HG03521 (cell line): Measurements from ENCODE around the gene RGS7.
"Not testable (repeated sequence)": the region's sequence is repeated elsewhere in the genome, so short reads cannot be mapped to it uniquely, and the experiment has no call there.

Experiments used
- ATAC-seq: cut with Tn5 transposase; IDR thresholded peaks from one replicate; pipeline ENCODE4 v1.9.1; 2021; ENCODE audit warnings: mild to moderate bottlenecking, moderate library complexity; ENCODE audit not compliant: unreplicated experiment

The RGS7 gene

GRCh38 chr1:241274693-241275092 is 82.3 kb downstream of the RGS7 start:
- ATAC-seq: no peak

DNA sequence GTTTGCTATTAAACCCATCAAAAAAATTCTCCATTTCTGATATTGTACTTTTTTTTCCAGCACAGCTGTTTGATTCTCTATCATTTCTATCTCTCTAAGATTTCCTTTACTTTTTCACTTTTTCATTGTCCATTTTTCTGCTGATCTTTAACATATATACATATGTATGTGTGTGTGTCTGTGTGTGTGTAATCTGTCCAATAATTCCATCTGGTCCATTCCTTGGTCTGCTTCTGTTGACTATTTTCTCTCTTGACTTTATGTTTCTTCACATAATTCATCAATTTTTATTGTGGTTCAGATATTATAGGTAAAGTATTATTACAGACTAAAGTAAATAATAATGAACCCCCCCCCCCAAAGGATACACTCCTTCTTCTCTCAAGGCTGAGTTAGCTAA is 84.2 kb downstream of the RGS7 start:
- no peak for ATAC-seq

GRCh38 chr1:241271427-241271826 is 85.6 kb downstream of the RGS7 start:
- no peak for ATAC-seq

DNA sequence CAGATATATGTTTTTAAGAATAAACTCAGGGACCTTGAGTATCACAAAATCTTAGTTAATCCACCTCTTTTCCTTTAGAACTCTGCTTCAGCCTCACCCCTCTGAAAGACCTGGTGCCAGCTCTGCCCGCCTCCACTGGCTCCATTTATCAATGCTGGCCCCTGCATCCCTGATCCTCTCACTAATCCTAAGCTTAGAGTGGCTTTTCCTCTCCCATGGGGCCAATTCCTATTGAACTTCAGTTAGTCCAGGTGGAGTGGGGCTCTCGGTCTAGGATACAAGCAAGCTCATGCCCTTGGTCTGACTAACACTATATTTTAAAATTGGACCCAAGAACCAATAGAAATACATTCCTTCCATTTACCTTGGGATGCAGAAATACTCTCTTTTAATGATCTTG is 87.0 kb downstream of the RGS7 start:
- no peak for ATAC-seq

DNA sequence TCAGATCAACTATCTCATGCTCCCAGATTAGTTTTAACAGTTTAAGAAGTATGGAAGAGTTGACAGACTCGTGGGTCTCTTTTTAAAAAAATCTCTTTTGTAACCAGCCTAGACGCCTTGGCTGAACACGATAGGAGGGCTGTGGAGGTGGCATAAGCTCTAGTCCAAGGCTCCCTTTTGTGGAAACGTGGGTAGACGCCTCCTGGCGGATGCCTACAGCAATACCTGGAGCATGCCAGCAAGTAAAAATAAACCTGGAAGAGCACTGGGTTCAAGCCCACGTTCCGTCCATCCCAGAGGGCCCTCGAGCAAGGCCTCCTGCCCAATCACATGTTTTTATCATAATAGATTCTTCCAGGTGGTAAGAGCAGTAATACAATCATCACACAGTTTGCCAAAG is 87.9 kb downstream of the RGS7 start:
- no peak for ATAC-seq

DNA sequence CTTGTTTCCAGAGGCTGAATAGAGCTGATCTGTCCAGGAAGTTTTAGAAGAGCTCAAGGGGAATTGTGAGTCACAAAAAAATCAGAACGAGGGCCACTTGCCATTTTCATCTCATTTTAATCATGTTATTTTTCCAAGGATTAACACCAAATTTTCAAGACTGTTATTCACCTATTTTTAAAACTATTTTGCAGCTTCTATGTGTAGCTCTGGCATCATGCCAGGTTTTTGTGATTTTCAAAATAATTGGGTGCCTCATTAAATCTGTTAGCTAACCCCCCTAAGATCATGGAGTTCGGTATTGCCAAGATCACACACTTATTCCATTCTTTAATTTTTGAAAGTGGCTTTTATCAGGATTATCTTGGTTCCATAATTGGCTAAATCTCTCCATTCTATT is 90.9 kb downstream of the RGS7 start:
- no peak for ATAC-seq

- no peak for ATAC-seq
These were observed 91.6 kb downstream of the RGS7 start for GRCh38 chr1:241265428-241265827.

DNA sequence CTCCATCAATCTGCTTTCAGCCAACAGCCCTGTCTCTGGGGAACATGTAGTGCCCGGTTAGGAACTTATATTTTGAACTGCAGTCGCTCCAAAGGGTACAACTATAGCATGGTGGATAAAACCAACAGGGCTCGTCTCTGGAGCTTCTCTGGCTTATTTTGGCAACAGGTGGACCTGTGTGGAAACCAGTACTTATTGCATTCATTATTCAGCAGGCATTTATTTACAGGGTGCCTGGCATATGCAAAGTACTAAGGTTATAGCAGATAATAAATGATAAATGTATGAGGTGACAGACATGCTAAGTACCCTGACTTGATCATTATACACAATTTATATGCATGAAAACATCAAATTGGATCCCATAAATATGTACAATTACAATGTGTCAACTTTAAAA is 93.7 kb downstream of the RGS7 start:
- ATAC-seq: no peak

DNA sequence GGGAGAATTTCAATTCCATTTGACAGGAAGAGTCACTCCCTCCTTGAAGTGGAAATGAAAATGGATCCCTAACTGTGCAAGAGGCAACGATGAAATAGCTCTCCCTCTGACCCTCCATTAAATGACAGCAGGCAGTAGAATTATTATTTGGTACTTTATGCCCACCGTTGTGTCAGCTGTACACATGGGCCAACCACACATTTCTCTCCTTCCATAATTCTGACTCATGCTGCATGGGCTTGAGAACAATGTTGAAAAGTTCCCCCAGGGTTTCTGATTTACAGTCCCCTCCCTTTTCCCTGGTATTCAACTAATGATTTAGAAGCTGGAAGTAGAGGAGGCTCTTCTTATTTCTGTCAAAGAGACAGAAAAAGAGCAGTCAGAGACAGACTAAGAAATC is 103.5 kb downstream of the RGS7 start:
- no peak for ATAC-seq

- ATAC-seq: no peak
These were observed 106.5 kb downstream of the RGS7 start for GRCh38 chr1:241250465-241250864.

GRCh38 chr1:241240069-241240468 is 116.9 kb downstream of the RGS7 start:
- no peak for ATAC-seq

DNA sequence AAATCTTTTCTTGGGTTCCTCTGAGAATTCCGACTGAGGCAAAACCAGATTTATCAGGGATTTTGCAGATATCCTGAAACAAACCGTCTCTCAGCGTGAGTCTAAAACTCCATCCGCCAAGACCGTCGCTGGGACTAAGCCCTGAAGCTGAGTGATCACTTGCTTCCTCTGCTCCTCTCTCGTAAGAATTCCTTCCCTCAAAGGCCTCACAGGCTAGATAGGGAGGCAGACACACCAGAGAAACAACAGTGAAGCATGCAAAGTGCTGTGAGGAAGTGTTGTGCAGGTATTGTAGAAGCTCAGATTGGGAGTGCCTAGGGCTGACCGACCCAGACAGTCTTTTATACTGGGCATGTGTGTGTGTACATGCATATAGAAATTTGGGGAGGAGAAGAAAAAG is 119.1 kb downstream of the RGS7 start:
- ATAC-seq: no peak

GRCh38 chr1:241235256-241235897 is 121.6 kb downstream of the RGS7 start:
- ATAC-seq: no peak

DNA sequence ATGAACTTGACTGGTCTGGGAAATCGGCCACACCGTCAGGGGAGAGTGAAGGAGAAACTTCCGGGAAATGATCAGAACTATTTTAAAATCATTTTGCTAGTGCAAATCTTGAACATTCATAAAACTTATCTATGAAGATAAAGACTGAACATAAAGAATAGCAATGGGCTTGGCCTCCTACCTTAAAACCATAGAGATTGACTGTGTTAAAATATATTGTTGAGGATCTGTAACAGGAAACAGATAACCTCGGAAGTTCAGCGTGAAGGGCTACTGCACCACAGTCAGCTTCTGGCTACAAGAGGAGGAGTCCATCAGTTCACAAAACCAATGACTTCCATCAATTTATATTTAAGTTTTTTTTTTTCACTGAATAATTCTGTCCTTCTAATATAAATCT is 127.3 kb downstream of the RGS7 start:
- no peak for ATAC-seq

DNA sequence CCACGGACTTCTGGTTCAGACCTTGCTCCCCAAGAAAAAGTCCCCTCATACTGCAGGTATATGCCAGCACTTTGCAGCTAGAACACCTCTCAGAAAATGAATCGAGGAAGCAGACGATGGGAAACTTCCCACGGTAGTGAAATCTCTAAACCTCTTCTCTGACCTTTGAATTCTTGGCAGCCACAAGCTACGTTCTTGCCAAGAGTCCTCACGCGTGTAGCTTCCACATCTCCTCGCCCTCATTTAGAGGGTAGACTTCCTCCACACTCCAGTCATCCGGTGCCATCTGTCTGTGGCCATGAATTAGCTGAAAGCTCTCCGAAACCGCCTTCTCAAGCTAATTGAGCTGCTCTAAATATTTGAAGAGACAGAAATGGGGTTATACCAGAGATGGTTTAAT is 127.8 kb downstream of the RGS7 start:
- no peak for ATAC-seq

GRCh38 chr1:241228339-241228738 is 128.7 kb downstream of the RGS7 start:
- ATAC-seq: no peak

- no peak for ATAC-seq
These were observed 131.3 kb downstream of the RGS7 start for GRCh38 chr1:241225741-241226140.

DNA sequence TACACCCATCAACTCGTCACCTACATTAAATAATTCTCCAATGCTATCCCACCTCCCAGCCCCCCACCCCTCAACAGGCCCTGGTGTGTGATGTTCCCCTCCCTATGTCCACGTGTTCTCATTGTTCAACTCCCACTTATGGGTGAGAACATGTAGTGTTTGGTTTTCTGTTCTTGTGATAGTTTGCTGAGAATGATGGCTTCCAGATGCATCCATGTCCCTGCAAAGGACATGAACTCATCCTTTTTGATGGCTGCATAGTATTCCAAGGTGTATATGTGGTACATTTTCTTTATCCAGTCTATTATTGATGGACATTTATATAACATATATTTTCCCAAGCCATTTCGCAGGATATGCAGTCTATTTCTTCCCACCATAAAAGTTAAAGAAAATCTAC is 132.8 kb downstream of the RGS7 start:
- not testable (repeated sequence) for ATAC-seq

GRCh38 chr1:241222813-241223212 is 134.2 kb downstream of the RGS7 start:
- not testable (repeated sequence) for ATAC-seq

GRCh38 chr1:241221319-241221718 is 135.7 kb downstream of the RGS7 start:
- no peak for ATAC-seq

- ATAC-seq: not testable (repeated sequence)
These were observed 136.1 kb downstream of the RGS7 start for GRCh38 chr1:241220913-241221312.

GRCh38 chr1:241219449-241219848 is 137.6 kb downstream of the RGS7 start:
- ATAC-seq: no peak

DNA sequence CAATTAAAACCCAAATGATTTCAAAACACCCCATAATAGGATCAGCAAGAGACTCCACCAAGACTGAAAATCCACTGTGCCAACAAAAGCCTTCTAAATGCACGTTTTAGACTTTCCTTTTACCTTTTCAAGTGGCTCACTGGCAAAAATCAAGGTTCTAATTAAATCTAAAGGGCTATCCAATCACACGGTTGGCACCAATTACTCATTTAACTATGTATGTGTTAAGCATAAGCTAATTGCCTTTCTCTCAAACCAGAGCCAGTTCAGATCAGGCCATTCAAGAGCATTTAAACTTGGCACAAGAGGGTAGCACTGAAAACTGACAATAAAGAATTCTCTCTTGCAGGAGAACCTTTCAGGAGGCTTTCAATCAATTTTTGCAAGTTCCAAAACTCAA is 139.5 kb downstream of the RGS7 start:
- ATAC-seq: no peak
